GM18508 (cell line): Measurements from ENCODE around the gene GCK.

Source experiments
- ATAC-seq: cut with Tn5 transposase; IDR thresholded peaks from one replicate; pipeline ENCODE4 v1.9.1; 2021; ENCODE audit warnings: moderate number of reproducible peaks; ENCODE audit not compliant: insufficient read depth, unreplicated experiment

GCK gene

GRCh38 chr7:44158096-44158872 is 31.0 kb downstream of the GCK start:
- no peak for ATAC-seq

GRCh38 chr7:44157116-44158080 is 31.8 kb downstream of the GCK start:
- no peak for ATAC-seq

GRCh38 chr7:44156453-44157010 is 32.7 kb downstream of the GCK start:
- no peak for ATAC-seq

- no peak for ATAC-seq
These were observed 33.8 kb downstream of the GCK start for GRCh38 chr7:44155191-44156185.

GRCh38 chr7:44154703-44155102 is 34.5 kb downstream of the GCK start:
- ATAC-seq: no peak

- ATAC-seq: no peak
These were observed 35.3 kb downstream of the GCK start for GRCh38 chr7:44153948-44154335.

- no peak for ATAC-seq
These were observed 36.0 kb downstream of the GCK start for GRCh38 chr7:44152971-44153947.

- no peak for ATAC-seq
These were observed 37.3 kb downstream of the GCK start for GRCh38 chr7:44151956-44152355.

GRCh38 chr7:44150966-44151941 is 38.0 kb downstream of the GCK start:
- no peak for ATAC-seq

GRCh38 chr7:44150466-44150832 is 38.8 kb downstream of the GCK start:
- ATAC-seq: no peak

- no peak for ATAC-seq
These were observed 39.4 kb downstream of the GCK start for GRCh38 chr7:44149571-44150465.

GRCh38 chr7:44148961-44149536 is 40.2 kb downstream of the GCK start:
- no peak for ATAC-seq

- ATAC-seq: no peak
These were observed 41.1 kb downstream of the GCK start for GRCh38 chr7:44148166-44148565.

GRCh38 chr7:44147026-44147991 is 41.9 kb downstream of the GCK start:
- ATAC-seq: no peak
